ENCODE data around the gene MAPKAP1.

DNA sequence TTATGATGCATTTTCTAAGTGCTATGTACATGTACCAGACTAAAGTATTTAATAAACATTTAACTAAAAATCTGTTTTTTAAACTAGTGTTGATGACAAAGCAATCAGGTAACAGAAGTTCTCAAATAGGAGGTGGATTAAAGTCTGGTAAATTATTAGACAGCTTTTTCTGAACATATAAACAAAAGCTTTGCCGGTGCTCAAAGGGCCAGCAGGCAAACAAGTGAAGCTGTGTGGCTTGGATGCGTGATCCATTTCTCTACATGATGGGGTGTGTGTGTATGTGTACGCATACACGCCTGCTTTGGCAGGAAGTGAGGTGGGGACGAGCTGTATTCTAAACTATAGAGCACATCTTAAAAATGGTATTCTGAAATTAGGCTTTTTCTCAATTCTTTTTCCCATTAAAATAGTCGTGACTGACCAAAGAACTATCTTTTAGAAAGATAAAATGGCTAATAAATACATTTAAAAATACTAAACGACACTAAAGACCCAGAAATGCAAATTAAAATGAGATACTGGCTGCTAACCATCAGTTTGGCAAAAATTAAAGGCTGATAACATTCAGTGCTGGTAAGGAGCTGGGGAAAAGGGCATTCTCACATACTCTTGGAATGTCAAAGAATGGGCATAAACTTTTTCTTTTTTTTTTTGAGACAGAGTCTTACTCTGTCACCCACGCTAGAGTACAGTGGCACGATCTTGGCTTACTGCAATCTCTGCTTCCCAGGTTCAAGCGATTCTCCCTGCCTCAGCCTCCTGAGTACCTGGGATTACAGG, 174.0 kb downstream of the MAPKAP1 start:
- TF ChIP-seq ZFP3 (CRISPR knock-in tag; IDR thresholded peaks at IDR 0.05) (no peak), ZNF565 (CRISPR knock-in tag; conservative IDR thresholded peaks at IDR 0.05; ENCODE audit: low read depth) (no peak), ZNF70 (CRISPR knock-in tag; IDR thresholded peaks at IDR 0.05) (no peak), PATZ1 (CRISPR knock-in tag; IDR thresholded peaks at IDR 0.05; ENCODE audit: borderline replicate concordance) (no peak), CREB5 (CRISPR knock-in tag; IDR thresholded peaks at IDR 0.05; ENCODE audit: low read depth) (no peak)
